ENCODE measurements around the gene GRID1. TPM values are rescaled to one million over a fixed set of nuclear protein-coding genes. Genes with fewer than 3 reads are reported as not detected.

GRID1 gene
- total RNA-seq, 1 donor from 2014 or later = 0.22 TPM

- no peak for TF ChIP-seq CTCF (IDR thresholded peaks at IDR 0.05; ENCODE audit: unreplicated experiment)
- Mint-ChIP-seq H3K4me3 (ENCODE audit: low read depth) (no peak overlapping the region), H3K36me3 (ENCODE audit: insufficient read depth) (no peaks in the 10 kb centered on the region), H3K9me3 (ENCODE audit: low read depth) (no peaks in the 10 kb centered on the region), H3K27ac (no peak overlapping the region), H3K4me1 (ENCODE audit: low read depth) (peaks cover 8% of the 10 kb centered on the region), H3K27me3 (peaks cover 11% of the 10 kb centered on the region)
- no peak for DNase-seq (ENCODE audit: low spot score, unreplicated experiment)
Observed at GRCh38 chr10:86104156-86104555, 262.4 kb downstream of the GRID1 start.

DNA sequence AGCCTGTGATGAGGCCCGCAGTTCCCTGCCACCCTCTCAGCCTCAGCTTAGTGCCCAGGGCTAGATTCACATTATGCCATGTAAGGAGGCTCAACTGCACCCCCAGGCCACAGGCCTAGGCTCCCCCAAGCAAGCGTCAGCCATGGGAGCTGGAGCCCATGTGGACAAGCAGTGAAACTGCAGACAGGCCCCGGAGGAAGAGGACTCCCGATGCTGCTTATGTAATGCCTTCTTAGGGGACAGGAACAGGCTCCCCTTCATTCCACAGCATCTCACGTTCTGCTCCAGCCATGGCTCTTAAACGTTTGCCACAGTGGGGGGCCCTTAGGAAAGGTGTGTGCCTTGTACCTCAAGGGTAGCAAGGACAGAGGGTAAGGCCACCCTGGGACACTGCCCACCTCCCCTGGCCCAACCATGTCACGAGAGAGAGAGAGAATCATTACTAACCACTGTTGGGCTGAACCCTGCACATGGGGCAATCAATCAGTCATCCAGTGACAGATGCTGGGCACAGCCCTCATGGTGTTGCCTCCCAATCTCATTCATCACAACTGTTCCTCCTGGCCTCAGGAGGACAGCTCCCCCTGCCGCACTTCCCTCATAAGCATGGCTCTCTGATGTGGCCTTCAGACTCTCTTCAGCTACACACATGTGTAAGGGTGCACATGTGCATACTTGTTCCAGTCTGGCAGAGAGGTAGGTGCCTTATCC is 263.0 kb downstream of the GRID1 start:
- Mint-ChIP-seq H3K9me3 (ENCODE audit: low read depth) (no peaks in the 10 kb centered on the region), H3K4me3 (ENCODE audit: low read depth) (no peak overlapping the region), H3K27me3 (peaks cover 11% of the 10 kb centered on the region), H3K36me3 (ENCODE audit: insufficient read depth) (no peaks in the 10 kb centered on the region), H3K4me1 (ENCODE audit: low read depth) (peaks cover 4% of the 10 kb centered on the region), H3K27ac (no peak overlapping the region)
- TF ChIP-seq CTCF (IDR thresholded peaks at IDR 0.05; ENCODE audit: unreplicated experiment) = no peak
- no peak for DNase-seq (ENCODE audit: low spot score, unreplicated experiment)

GRCh38 chr10:86102451-86102850 is 264.1 kb downstream of the GRID1 start:
- Mint-ChIP-seq H3K27ac (no peak overlapping the region), H3K4me3 (ENCODE audit: low read depth) (no peak overlapping the region), H3K4me1 (ENCODE audit: low read depth) (peaks cover 1% of the 10 kb centered on the region), H3K36me3 (ENCODE audit: insufficient read depth) (no peaks in the 10 kb centered on the region), H3K27me3 (peaks cover 11% of the 10 kb centered on the region), H3K9me3 (ENCODE audit: low read depth) (no peaks in the 10 kb centered on the region)
- no peak for DNase-seq (ENCODE audit: low spot score, unreplicated experiment)
- TF ChIP-seq CTCF (IDR thresholded peaks at IDR 0.05; ENCODE audit: unreplicated experiment) = no peak

- peaks cover 1% of the 10 kb centered on the region for H3K4me1 Mint-ChIP-seq (ENCODE audit: low read depth)
- H3K27me3 Mint-ChIP-seq = peaks cover 11% of the 10 kb centered on the region
- no peak overlapping the region for H3K4me3 Mint-ChIP-seq (ENCODE audit: low read depth)
- H3K9me3 Mint-ChIP-seq (ENCODE audit: low read depth) = no peaks in the 10 kb centered on the region
- H3K36me3 Mint-ChIP-seq (ENCODE audit: insufficient read depth) = no peaks in the 10 kb centered on the region
- no peak overlapping the region for H3K27ac Mint-ChIP-seq
- DNase-seq (ENCODE audit: low spot score, unreplicated experiment) = no peak
- no peak for TF ChIP-seq CTCF (IDR thresholded peaks at IDR 0.05; ENCODE audit: unreplicated experiment)
Observed at GRCh38 chr10:86102031-86102430, 264.6 kb downstream of the GRID1 start.

GRCh38 chr10:86100581-86101061 is 266.0 kb downstream of the GRID1 start:
- no peak for DNase-seq (ENCODE audit: low spot score, unreplicated experiment)
- no peak overlapping the region for H3K27ac Mint-ChIP-seq
- H3K27me3 Mint-ChIP-seq = peaks cover 2% of the 10 kb centered on the region
- no peaks in the 10 kb centered on the region for H3K36me3 Mint-ChIP-seq (ENCODE audit: insufficient read depth)
- peak; percentile 55 for TF ChIP-seq CTCF (IDR thresholded peaks at IDR 0.05; ENCODE audit: unreplicated experiment)
- no peaks in the 10 kb centered on the region for H3K9me3 Mint-ChIP-seq (ENCODE audit: low read depth)
- H3K4me1 Mint-ChIP-seq (ENCODE audit: low read depth) = peaks cover 1% of the 10 kb centered on the region
- H3K4me3 Mint-ChIP-seq (ENCODE audit: low read depth) = no peak overlapping the region

Measured in progenitor cell of endocrine pancreas (in vitro differentiated cells).